Measurements from ENCODE around the gene CMSS1.

CMSS1 gene

DNA sequence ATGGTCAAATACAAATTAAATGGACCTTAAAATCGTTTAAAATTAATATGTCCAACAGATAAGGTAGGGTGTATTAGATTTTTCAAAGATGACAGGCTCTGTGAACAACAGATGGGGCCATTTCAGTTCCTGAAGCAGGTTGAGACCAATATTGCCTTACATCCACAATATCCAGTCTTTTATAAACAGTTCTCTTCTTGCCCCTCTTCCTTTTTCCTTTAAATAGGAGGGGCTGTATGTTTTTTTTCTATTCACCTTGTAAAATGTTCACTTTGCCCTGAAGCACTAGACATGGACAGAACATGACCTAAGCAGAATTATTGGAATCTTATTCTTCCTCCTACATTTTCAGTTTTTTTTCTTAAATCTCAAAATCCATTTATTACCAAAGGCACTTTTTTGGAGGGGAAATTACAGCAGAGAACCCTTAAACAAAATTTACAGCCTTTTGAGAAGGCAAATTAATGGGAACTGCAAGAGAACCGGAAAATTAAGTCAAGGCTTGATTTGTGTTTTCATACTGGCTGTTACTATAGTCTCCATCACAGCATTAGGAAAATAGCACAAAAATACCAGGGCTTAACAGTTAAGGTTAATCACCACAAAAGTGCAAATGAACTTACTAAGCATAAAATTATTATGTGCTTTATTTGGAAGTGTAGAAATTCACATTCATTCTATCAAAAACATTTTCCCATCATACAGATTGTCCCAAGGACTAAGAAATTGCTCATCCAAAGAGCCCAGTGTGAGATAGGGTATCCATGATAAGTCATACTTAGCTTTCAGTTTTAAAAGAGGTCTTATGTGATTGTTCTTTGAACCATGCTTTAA, 55.8 kb downstream of the CMSS1 start:
- peak overlapping the region; percentile 76 for H3K4me3 ChIP-seq (ENCODE audit: low read depth, low read length)
- TF ChIP-seq, protein P1, sequence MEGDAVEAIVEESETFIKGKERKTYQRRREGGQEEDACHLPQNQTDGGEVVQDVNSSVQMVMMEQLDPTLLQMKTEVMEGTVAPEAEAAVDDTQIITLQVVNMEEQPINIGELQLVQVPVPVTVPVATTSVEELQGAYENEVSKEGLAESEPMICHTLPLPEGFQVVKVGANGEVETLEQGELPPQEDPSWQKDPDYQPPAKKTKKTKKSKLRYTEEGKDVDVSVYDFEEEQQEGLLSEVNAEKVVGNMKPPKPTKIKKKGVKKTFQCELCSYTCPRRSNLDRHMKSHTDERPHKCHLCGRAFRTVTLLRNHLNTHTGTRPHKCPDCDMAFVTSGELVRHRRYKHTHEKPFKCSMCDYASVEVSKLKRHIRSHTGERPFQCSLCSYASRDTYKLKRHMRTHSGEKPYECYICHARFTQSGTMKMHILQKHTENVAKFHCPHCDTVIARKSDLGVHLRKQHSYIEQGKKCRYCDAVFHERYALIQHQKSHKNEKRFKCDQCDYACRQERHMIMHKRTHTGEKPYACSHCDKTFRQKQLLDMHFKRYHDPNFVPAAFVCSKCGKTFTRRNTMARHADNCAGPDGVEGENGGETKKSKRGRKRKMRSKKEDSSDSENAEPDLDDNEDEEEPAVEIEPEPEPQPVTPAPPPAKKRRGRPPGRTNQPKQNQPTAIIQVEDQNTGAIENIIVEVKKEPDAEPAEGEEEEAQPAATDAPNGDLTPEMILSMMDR (IDR thresholded peaks at IDR 0.05; ENCODE audit: low read depth, low read length, missing control alignments): no peak
- in situ Hi-C loops (cut with HindIII; ENCODE audit: low sequenced_read_pairs): no loop called here
- DNase-seq (ENCODE audit: low read depth): no peak

DNA sequence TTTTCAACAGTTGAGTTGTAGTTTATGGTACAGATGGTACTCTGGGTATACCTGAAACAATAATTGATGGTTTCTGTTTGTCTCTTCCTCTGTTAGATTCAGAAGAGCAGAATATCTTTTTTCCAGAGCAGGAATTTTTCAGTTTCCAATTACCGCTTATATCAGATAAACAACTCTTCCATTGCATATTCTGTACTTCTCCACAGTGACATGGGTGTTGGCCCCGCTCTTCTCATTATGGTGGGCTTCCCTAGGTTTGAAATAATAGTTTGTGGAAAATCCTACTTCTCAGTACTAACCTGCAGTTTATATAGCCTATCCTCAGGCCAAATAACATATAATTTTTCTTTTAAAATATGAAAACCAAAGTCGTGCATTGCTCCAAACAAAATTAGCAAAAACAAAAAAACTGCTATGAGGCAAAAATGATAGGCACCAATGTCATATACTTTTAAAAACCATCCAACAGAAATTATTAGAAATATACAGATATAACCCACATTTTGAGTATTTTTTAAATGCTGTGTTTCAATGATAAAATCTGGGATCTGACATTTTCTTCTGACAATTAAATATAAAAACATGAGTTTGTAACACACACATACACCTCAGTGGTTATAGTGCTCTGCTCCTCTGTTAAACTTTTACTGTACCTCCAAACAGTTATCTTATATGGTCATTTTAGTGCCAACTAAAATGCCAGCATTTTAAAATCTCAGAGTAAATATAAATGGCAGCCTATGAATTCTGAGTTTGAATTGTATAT, 56.8 kb downstream of the CMSS1 start:
- in situ Hi-C loops (cut with HindIII; ENCODE audit: low sequenced_read_pairs): no loop called here
- peak overlapping the region; percentile 76 for H3K4me3 ChIP-seq (ENCODE audit: low read depth, low read length)
- TF ChIP-seq, protein P1 (IDR thresholded peaks at IDR 0.05; ENCODE audit: low read depth, low read length, missing control alignments): no peak
- DNase-seq (ENCODE audit: low read depth): no peak

DNA sequence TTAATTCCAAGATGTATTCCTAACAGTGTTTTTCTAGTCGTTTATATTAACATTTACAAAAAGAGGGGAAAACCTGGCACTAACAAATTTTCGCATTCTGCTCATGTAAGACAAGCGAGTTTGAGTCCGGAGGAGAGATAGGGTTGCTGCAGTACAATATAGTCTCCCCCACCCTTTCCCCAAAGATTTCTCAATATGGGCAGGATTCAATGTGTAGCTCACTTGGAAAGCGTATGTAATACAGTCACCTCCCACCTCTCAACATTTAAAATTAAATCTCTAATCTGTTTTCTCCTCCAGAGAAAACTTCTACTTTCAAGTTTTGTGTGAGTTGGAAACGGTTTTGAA, 57.9 kb downstream of the CMSS1 start:
- TF ChIP-seq, protein P1 (IDR thresholded peaks at IDR 0.05; ENCODE audit: low read depth, low read length, missing control alignments): no peak
- H3K4me3 ChIP-seq (ENCODE audit: low read depth, low read length): peak overlapping the region; percentile 76
- in situ Hi-C loops (cut with HindIII; ENCODE audit: low sequenced_read_pairs): no loop called here
- no peak for DNase-seq (ENCODE audit: low read depth)

DNA sequence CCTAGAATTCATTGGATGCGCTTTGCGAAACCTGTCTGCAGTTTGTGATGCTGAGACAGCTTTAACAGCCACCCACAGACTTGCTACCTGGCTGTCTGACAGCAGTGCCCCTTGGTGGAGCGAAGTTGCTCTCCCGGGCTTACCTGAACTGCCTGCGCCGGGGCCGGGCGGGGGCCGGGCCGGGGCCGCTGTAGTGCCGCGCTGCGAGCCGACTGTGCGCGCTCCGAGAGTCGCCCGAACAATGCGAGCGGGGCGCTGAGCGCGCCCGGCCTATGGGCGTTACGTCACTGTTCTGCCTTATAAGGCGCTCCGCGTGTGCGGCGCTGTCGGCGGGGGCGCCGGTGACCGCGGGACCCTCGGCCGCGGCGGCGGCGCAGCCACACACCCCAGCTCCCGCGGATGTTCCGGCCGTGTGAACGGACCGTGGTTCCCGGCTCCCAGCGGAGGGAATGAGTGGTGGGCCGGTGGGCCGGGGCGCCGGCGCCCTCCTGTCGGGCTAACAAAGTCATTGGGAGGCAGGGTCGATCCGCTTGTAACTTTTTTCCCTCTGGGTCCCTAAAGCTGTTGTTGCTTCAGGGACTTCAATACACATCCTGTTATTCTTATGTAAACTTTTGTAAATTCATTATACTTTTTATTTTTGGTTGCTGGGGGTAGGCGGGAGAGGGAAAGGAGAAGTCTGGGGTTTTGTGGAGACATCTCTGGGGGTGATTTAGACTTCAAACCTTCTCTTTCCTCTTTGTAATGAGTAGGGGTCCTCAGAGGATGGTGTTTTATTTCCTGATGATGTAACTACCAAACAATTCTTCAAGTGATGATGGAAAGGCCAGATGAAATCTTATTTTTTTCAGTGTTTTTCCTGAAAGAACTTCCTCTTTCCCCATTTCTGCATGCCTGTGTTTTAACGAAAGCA, 58.5 kb downstream of the CMSS1 start:
- peak overlapping the region; percentile 76 for H3K4me3 ChIP-seq (ENCODE audit: low read depth, low read length)
- no peak for DNase-seq (ENCODE audit: low read depth)
- in situ Hi-C loops (cut with HindIII; ENCODE audit: low sequenced_read_pairs): no loop called here
- TF ChIP-seq, protein P1 (IDR thresholded peaks at IDR 0.05; ENCODE audit: low read depth, low read length, missing control alignments): no peak

DNA sequence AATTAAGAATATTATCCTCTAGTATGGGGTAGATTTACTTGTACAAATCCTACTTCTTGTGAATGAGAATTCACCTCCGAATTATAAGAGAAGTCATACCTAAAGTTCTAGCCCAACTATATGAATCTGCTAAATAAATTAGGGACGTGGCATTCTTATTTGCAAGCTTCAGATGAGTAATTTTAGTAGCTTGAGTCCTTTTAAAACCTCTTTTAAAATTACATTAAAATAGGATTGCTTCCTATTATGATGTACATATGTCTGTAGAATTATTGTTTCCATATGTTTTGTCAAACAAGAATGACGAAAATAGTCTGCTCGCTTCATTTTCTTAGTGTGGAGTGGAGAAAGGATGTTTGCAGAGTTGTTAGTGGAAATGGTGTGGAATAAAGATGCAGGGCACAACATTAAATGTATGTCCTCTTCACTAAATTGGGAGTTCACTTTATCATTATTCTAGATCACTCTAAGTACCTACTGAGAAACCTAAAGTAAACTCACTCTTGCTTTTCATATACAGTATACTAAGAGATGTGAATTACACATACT, 59.4 kb downstream of the CMSS1 start:
- H3K4me3 ChIP-seq (ENCODE audit: low read depth, low read length): no peak overlapping the region

More for the DNA sequence above, 59.4 kb downstream of the CMSS1 start:
- in situ Hi-C loops (cut with HindIII; ENCODE audit: low sequenced_read_pairs): no loop called here
- TF ChIP-seq, protein P1 (IDR thresholded peaks at IDR 0.05; ENCODE audit: low read depth, low read length, missing control alignments): no peak
- DNase-seq (ENCODE audit: low read depth): no peak
